Mesendoderm (in vitro differentiated cells): ENCODE data around the gene MICU1.
A peak's percentile ranks its signal among the peaks of the same experiment; 100 is the strongest.
"Not testable (repeated sequence)": the region's sequence is repeated elsewhere in the genome, so short reads cannot be mapped to it uniquely, and the experiment has no call there.

Experiments
- DNase-seq: peaks from one replicate; pipeline ENCODE4 v3.0.0; 2013
- H2AK5ac ChIP-seq: 2 replicates; pipeline ENCODE4 v1.6.1; 2013; ENCODE audit warnings: low read length, inconsistent platforms
- H2BK120ac ChIP-seq: 2 replicates; pipeline ENCODE4 v1.6.1; 2013; ENCODE audit warnings: low read depth, mild to moderate bottlenecking, low read length, moderate library complexity, mixed read lengths
- H2BK15ac ChIP-seq: replicated peaks from 2 replicates; pipeline ENCODE4 v1.6.1; 2013; ENCODE audit warnings: low read depth, mild to moderate bottlenecking, moderate library complexity
- H2BK5ac ChIP-seq: 2 replicates; pipeline ENCODE4 v1.6.1; 2013; ENCODE audit warnings: low read length, inconsistent platforms
- H3K18ac ChIP-seq: 2 replicates; pipeline ENCODE4 v1.6.1; 2013; ENCODE audit warnings: mild to moderate bottlenecking, low read length, mixed read lengths
- H3K23ac ChIP-seq: one replicate; pipeline ENCODE4 v1.6.1; 2013; ENCODE audit warnings: low read length
- H3K27ac ChIP-seq: 2 replicates; pipeline ENCODE4 v1.5.1; 2013; ENCODE audit warnings: low read depth, mild to moderate bottlenecking, inconsistent platforms, low read length, moderate library complexity
- H3K27me3 ChIP-seq: 2 replicates; pipeline ENCODE4 v1.6.1; 2013; ENCODE audit warnings: low read length, control low read depth, mild to moderate bottlenecking, inconsistent platforms; ENCODE audit not compliant: insufficient read depth, poor library complexity
- H3K36me3 ChIP-seq: 2 replicates; pipeline ENCODE4 v1.6.1; 2013; ENCODE audit warnings: low read length, inconsistent platforms; ENCODE audit not compliant: control insufficient read depth, insufficient read depth
- H3K4ac ChIP-seq: one replicate; pipeline ENCODE4 v1.6.1; 2013; ENCODE audit warnings: low read depth, mild to moderate bottlenecking, low read length, moderate library complexity
- H3K4me1 ChIP-seq: 2 replicates; pipeline ENCODE4 v1.6.1; 2013; ENCODE audit warnings: low read depth, low read length, inconsistent platforms; ENCODE audit not compliant: control insufficient read depth
- H3K4me2 ChIP-seq: 2 replicates; pipeline ENCODE4 v1.6.1; 2013; ENCODE audit warnings: low read length
- H3K4me3 ChIP-seq: 2 replicates; pipeline ENCODE4 v1.5.1; 2013; ENCODE audit warnings: mild to moderate bottlenecking, low read length
- H3K56ac ChIP-seq: one replicate; pipeline ENCODE4 v1.6.1; 2013; ENCODE audit warnings: low read length
- H3K79me1 ChIP-seq: 2 replicates; pipeline ENCODE4 v1.6.1; 2013; ENCODE audit warnings: low read length, inconsistent platforms
- H3K79me2 ChIP-seq: 2 replicates; pipeline ENCODE4 v1.6.1; 2013; ENCODE audit warnings: mild to moderate bottlenecking, low read length; ENCODE audit not compliant: control insufficient read depth, insufficient read depth
- H3K9ac ChIP-seq: 2 replicates; pipeline ENCODE4 v1.6.1; 2013; ENCODE audit warnings: low read length, inconsistent platforms
- H4K5ac ChIP-seq: one replicate; pipeline ENCODE4 v1.6.1; 2013; ENCODE audit warnings: low read length
- H4K8ac ChIP-seq: one replicate; pipeline ENCODE4 v1.6.1; 2013; ENCODE audit warnings: low read depth, mild to moderate bottlenecking, control low read depth, low read length, moderate library complexity
- WGBS: extraction: QIAGEN DNeasy Blood & Tissue Kit; methylation state at CpG from one replicate; pipeline ENCODE4 v1.1.7; 2013; ENCODE audit warnings: low lambda C conversion rate, missing lambda C conversion rate; ENCODE audit not compliant: insufficient coverage; ENCODE audit errors: extremely low coverage; 5-methylcytosine and 5-hydroxymethylcytosine counted together

Gene MICU1

GRCh38 chr10:72545546-72545945 is 80.3 kb downstream of the MICU1 start:
- peaks cover 6% of the 10 kb centered on the region for H3K4me1 ChIP-seq
- H3K56ac ChIP-seq, result peak overlapping the region; percentile 46
- no peak overlapping the region for H3K23ac ChIP-seq
- no peaks in the 10 kb centered on the region for H3K79me1 ChIP-seq
- H2BK5ac ChIP-seq, result no peak overlapping the region
- peak overlapping the region; percentile 85 for H3K27ac ChIP-seq
- no peak overlapping the region for H2BK120ac ChIP-seq
- no peaks in the 10 kb centered on the region for H3K79me2 ChIP-seq
- peaks cover 3% of the 10 kb centered on the region for H3K36me3 ChIP-seq
- H4K5ac ChIP-seq, result no peak overlapping the region
- H3K4ac ChIP-seq, result no peak overlapping the region
- no peaks in the 10 kb centered on the region for H3K27me3 ChIP-seq
- H2BK15ac ChIP-seq, result no peak overlapping the region
- H3K4me3 ChIP-seq, result no peak overlapping the region
- no peak overlapping the region for H4K8ac ChIP-seq
- no CpG with 5 or more reads among the region's 1 CpG for WGBS
- peak; percentile 59 for DNase-seq
- H2AK5ac ChIP-seq, result no peak overlapping the region
- H3K4me2 ChIP-seq, result no peak overlapping the region
- no peak overlapping the region for H3K9ac ChIP-seq
- H3K18ac ChIP-seq, result no peak overlapping the region

- H3K9ac ChIP-seq, H2BK120ac ChIP-seq, H2BK15ac ChIP-seq, H3K27ac ChIP-seq, H2AK5ac ChIP-seq, H4K5ac ChIP-seq, H3K4me3 ChIP-seq, H4K8ac ChIP-seq, H3K79me2 ChIP-seq, H3K4me2 ChIP-seq, H3K36me3 ChIP-seq, H3K23ac ChIP-seq, H3K79me1 ChIP-seq, H3K56ac ChIP-seq, H3K27me3 ChIP-seq, H3K4me1 ChIP-seq, H2BK5ac ChIP-seq, H3K18ac ChIP-seq, H3K4ac ChIP-seq: not testable (repeated sequence)
- peak; percentile 7 for DNase-seq
- no CpG with 5 or more reads among the region's 6 CpGs for WGBS
Observed at GRCh38 chr10:72543855-72544254, 82.0 kb downstream of the MICU1 start.

- H2BK15ac ChIP-seq, result no peak overlapping the region
- H3K36me3 ChIP-seq, result peaks cover 3% of the 10 kb centered on the region
- no peaks in the 10 kb centered on the region for H3K79me2 ChIP-seq
- no peak overlapping the region for H4K5ac ChIP-seq
- H3K4me2 ChIP-seq, result no peak overlapping the region
- H3K4ac ChIP-seq, result no peak overlapping the region
- no peak overlapping the region for H3K9ac ChIP-seq
- H3K79me1 ChIP-seq, result no peaks in the 10 kb centered on the region
- DNase-seq, result no peak
- no peak overlapping the region for H4K8ac ChIP-seq
- no peak overlapping the region for H3K18ac ChIP-seq
- WGBS, result no CpG with 5 or more reads among the region's 8 CpGs
- H2BK120ac ChIP-seq, result no peak overlapping the region
- H3K4me1 ChIP-seq, result peaks cover 6% of the 10 kb centered on the region
- H3K56ac ChIP-seq, result no peak overlapping the region
- no peak overlapping the region for H3K27ac ChIP-seq
- H3K4me3 ChIP-seq, result no peak overlapping the region
- H2BK5ac ChIP-seq, result no peak overlapping the region
- no peak overlapping the region for H3K23ac ChIP-seq
- H2AK5ac ChIP-seq, result no peak overlapping the region
- H3K27me3 ChIP-seq, result no peaks in the 10 kb centered on the region
Observed at GRCh38 chr10:72542396-72542815, 83.5 kb downstream of the MICU1 start.

GRCh38 chr10:72541337-72541736 is 84.5 kb downstream of the MICU1 start:
- H3K4me1 ChIP-seq, result peaks cover 6% of the 10 kb centered on the region
- H3K79me2 ChIP-seq, result no peaks in the 10 kb centered on the region
- no peak overlapping the region for H3K18ac ChIP-seq
- H2BK15ac ChIP-seq, result no peak overlapping the region
- no peak overlapping the region for H3K4me3 ChIP-seq
- no peak overlapping the region for H3K4me2 ChIP-seq
- H2AK5ac ChIP-seq, result no peak overlapping the region
- H3K36me3 ChIP-seq, result peaks cover 3% of the 10 kb centered on the region
- no peak overlapping the region for H3K9ac ChIP-seq
- no peak overlapping the region for H3K27ac ChIP-seq
- no peaks in the 10 kb centered on the region for H3K79me1 ChIP-seq
- no peak for DNase-seq
- H2BK5ac ChIP-seq, result no peak overlapping the region
- no peak overlapping the region for H4K5ac ChIP-seq
- H3K27me3 ChIP-seq, result no peaks in the 10 kb centered on the region
- no peak overlapping the region for H3K4ac ChIP-seq
- no peak overlapping the region for H3K23ac ChIP-seq
- no peak overlapping the region for H3K56ac ChIP-seq
- no peak overlapping the region for H2BK120ac ChIP-seq
- H4K8ac ChIP-seq, result no peak overlapping the region

GRCh38 chr10:72540193-72540807 is 85.6 kb downstream of the MICU1 start:
- H2AK5ac ChIP-seq, result no peak overlapping the region
- no peak overlapping the region for H3K4ac ChIP-seq
- no peak overlapping the region for H2BK120ac ChIP-seq
- H3K27ac ChIP-seq, result no peak overlapping the region
- H4K8ac ChIP-seq, result no peak overlapping the region
- no peak overlapping the region for H4K5ac ChIP-seq
- no peak overlapping the region for H3K9ac ChIP-seq
- no peak overlapping the region for H2BK5ac ChIP-seq
- H3K18ac ChIP-seq, result no peak overlapping the region
- peaks cover 3% of the 10 kb centered on the region for H3K36me3 ChIP-seq
- no peaks in the 10 kb centered on the region for H3K79me2 ChIP-seq
- H3K4me3 ChIP-seq, result no peak overlapping the region
- no peak for DNase-seq
- WGBS, result no CpG with 5 or more reads among the region's 2 CpGs
- no peaks in the 10 kb centered on the region for H3K79me1 ChIP-seq
- H3K23ac ChIP-seq, result no peak overlapping the region
- no peaks in the 10 kb centered on the region for H3K27me3 ChIP-seq
- peaks cover 6% of the 10 kb centered on the region for H3K4me1 ChIP-seq
- no peak overlapping the region for H3K4me2 ChIP-seq
- H3K56ac ChIP-seq, result no peak overlapping the region
- H2BK15ac ChIP-seq, result no peak overlapping the region

- no peaks in the 10 kb centered on the region for H3K79me1 ChIP-seq
- no peak overlapping the region for H3K4me3 ChIP-seq
- no peak overlapping the region for H3K23ac ChIP-seq
- H3K4ac ChIP-seq, result no peak overlapping the region
- no peak overlapping the region for H3K4me2 ChIP-seq
- no peaks in the 10 kb centered on the region for H3K27me3 ChIP-seq
- no peak for DNase-seq
- no peak overlapping the region for H3K56ac ChIP-seq
- no peak overlapping the region for H4K8ac ChIP-seq
- H3K79me2 ChIP-seq, result no peaks in the 10 kb centered on the region
- H2BK15ac ChIP-seq, result no peak overlapping the region
- no peak overlapping the region for H4K5ac ChIP-seq
- H3K4me1 ChIP-seq, result no peaks in the 10 kb centered on the region
- no peak overlapping the region for H3K9ac ChIP-seq
- no peak overlapping the region for H3K27ac ChIP-seq
- H2BK120ac ChIP-seq, result no peak overlapping the region
- H3K18ac ChIP-seq, result no peak overlapping the region
- no peak overlapping the region for H2BK5ac ChIP-seq
- no peak overlapping the region for H2AK5ac ChIP-seq
- no CpG with 5 or more reads among the region's 1 CpG for WGBS
- H3K36me3 ChIP-seq, result peaks cover 3% of the 10 kb centered on the region
Observed at GRCh38 chr10:72539137-72539536, 86.7 kb downstream of the MICU1 start.
